Immature natural killer cell (primary cell): Measurements from ENCODE around the gene NINJ2. TPM values are rescaled to one million over a fixed set of nuclear protein-coding genes. Genes with fewer than 3 reads are reported as not detected.

Experiments
- DNase-seq, 3 donors: peaks; one replicate each; pipeline ENCODE4 v3.0.0; 2022; ENCODE audit warnings: mixed read lengths in 1 of 3
- H3K27ac Mint-ChIP-seq, 6 donors: one replicate each; pipeline ENCODE4 v1.8.0; 2020; ENCODE audit warnings: mixed read lengths in 6 of 6, mild to moderate bottlenecking in 5 of 6, inconsistent platforms in 4 of 6, moderate library complexity in 3 of 6
- H3K27me3 Mint-ChIP-seq, 3 donors: one replicate each; pipeline ENCODE4 v1.8.0; 2020 to 2021; ENCODE audit warnings: low read depth in 3 of 3, mild to moderate bottlenecking in 3 of 3, mixed read lengths in 3 of 3, moderate library complexity in 3 of 3, inconsistent platforms in 1 of 3
- H3K36me3 Mint-ChIP-seq, 3 donors: one replicate each; pipeline ENCODE4 v1.8.0; 2020; ENCODE audit warnings: mixed read lengths in 3 of 3, inconsistent platforms in 2 of 3, mild to moderate bottlenecking in 2 of 3
- H3K4me1 Mint-ChIP-seq, 2 donors: one replicate each; pipeline ENCODE4 v1.8.0; 2020; ENCODE audit warnings: inconsistent platforms in 2 of 2, mild to moderate bottlenecking in 2 of 2, mixed read lengths in 2 of 2, moderate library complexity in 1 of 2
- H3K4me3 Mint-ChIP-seq, 5 donors: one replicate each; pipeline ENCODE4 v1.8.0; 2020; ENCODE audit warnings: mild to moderate bottlenecking in 5 of 5, mixed read lengths in 5 of 5, inconsistent platforms in 3 of 5, moderate library complexity in 3 of 5
- H3K9me3 Mint-ChIP-seq, 6 donors: one replicate each; pipeline ENCODE4 v1.8.0; 2020; ENCODE audit warnings: mild to moderate bottlenecking in 6 of 6, mixed read lengths in 6 of 6, inconsistent platforms in 4 of 6, moderate library complexity in 3 of 6
- polyA plus RNA-seq, 3 donors: library from polyadenylated mRNA; unstranded; fragments of 300-500 nt; fragmentation: Illumina TruSeq; gene quantifications; one replicate each; pipeline ENCODE4 v1.2.3, GENCODE V29; 2021

Gene NINJ2
- polyA plus RNA-seq, 3 donors from 2014 or later, result 18.2 to 42.3 (median 25.7) TPM

DNA sequence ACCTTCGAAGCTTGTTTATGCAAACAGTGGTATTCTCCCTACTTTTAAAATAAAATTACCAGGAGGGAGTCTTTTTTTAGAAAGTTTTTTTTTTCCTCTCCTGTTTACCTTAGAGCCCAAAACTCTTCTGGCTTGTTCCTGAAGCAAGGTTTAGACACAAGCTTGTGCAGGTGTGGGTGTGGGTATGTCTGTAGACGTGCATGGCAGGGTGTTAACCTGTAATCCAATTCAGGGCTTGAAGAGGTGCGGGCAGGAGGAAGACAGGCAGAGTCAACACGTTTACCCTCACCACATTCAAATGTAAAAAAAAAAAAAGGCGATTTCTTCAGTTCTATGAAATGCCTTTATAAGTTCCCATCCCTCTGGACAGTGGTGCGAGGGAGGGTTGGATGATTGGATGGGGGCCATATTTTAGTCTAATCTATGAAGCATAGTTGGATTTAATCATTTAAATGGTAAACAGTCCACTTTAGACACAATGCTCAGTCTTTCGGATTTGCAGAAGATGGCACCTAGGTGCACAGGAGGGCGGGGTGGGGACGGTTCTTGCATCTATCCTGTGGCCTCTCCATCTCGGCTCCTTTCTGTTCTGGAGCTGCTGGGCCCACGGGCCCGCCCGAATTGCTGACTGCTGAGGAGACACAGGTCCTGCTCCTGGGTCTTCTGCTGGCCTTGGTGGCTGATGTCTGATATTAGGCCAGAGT, 982 bp upstream of the NINJ2 start:
- H3K4me1 Mint-ChIP-seq, result peaks cover 16 to 17% of the 10 kb centered on the region in 2 donors
- no peak overlapping the region for H3K4me3 Mint-ChIP-seq
- no peak for DNase-seq
- H3K27me3 Mint-ChIP-seq, result peaks cover 2 to 9% (median 3%) of the 10 kb centered on the region in 3 donors
- no peaks in the 10 kb centered on the region for H3K9me3 Mint-ChIP-seq
- H3K36me3 Mint-ChIP-seq, result no peaks in the 10 kb centered on the region
- peak overlapping the region in 1 of 6 donors; percentile 40 for H3K27ac Mint-ChIP-seq

DNA sequence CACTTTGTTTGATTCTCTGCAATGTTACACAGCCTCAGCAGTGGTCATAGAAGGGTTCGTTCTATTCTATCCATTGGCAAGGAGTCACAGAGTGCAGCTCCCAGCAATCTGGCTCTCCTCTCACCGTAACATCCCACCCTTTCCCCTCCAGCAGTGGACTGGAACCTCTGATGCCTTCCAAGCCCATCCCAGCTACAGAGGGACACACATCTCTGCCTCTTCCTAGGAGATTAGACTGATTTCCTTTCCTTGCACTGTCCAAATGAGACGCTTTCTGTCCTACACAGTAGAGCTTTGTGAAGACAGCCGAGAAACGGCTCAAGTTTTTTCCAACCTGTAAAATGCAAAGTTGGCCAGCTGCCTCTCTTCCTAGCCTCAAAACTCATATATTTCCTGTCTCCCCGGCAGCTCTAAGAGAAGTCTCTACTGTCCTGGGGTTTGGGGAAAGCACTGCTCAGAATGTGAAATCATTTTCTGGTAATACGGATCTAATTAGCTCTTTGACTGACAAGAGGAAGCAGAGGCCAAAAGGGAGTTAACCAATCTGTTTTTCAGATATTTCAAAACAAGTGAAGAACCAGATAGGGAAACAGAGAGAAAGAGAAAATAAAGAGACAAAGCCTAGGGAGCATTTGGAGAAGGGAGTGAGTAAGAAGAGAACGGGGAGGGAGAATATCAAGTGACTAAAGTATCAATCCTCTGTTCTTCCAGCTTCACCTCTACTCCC, 516 bp downstream of the NINJ2 start:
- H3K36me3 Mint-ChIP-seq, result no peaks in the 10 kb centered on the region
- DNase-seq, result no peak
- H3K27me3 Mint-ChIP-seq, result peaks cover 0 to 9% (median 3%) of the 10 kb centered on the region in 3 donors
- H3K9me3 Mint-ChIP-seq, result no peaks in the 10 kb centered on the region
- H3K4me3 Mint-ChIP-seq, result no peak overlapping the region
- H3K4me1 Mint-ChIP-seq, result peaks cover 11 to 12% of the 10 kb centered on the region in 2 donors
- H3K27ac Mint-ChIP-seq, result peak overlapping the region in 1 of 6 donors; percentile 24

DNA sequence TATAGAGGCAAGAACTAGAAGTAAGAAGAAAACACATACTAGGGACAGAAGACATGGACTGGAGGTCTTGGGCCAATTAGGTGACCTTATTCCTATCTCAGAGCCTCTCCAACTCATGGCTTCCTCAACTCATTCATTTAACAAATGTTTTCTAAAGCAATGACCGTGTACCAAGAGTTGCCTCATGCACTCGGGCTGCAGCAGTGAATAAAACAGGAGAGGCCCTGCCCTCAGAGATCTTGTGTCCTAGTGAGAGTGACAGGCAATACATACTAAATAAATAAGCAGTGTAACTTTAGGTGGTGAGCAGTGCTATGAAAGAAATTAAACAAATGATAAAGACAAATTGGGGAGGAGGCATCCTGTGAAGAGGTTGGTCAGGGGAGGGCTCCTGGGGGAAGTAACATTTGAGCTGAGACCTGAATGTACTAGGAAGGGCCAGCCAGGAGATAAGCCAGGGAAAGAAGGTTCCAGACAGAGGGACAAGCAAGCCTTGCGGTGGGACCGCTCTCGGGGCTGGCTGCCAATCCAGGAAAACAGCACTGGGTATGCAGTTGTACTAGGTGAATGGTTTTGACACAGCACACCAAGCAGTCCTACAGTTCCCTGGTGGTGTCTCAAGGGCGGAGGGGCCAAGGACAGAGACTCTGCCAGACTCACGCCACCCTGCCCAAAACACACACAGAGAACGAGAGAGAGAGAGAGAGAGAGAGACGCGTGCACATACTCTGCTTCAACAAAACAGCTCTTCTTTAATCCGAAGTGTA, 1.3 kb downstream of the NINJ2 start:
- H3K4me3 Mint-ChIP-seq, result no peak overlapping the region
- no peaks in the 10 kb centered on the region for H3K9me3 Mint-ChIP-seq
- no peaks in the 10 kb centered on the region for H3K36me3 Mint-ChIP-seq
- H3K27ac Mint-ChIP-seq, result no peak overlapping the region
- DNase-seq, result no peak
- H3K27me3 Mint-ChIP-seq, result peaks cover 0 to 6% (median 3%) of the 10 kb centered on the region in 3 donors
- peaks cover 3 to 4% of the 10 kb centered on the region in 2 donors for H3K4me1 Mint-ChIP-seq

DNA sequence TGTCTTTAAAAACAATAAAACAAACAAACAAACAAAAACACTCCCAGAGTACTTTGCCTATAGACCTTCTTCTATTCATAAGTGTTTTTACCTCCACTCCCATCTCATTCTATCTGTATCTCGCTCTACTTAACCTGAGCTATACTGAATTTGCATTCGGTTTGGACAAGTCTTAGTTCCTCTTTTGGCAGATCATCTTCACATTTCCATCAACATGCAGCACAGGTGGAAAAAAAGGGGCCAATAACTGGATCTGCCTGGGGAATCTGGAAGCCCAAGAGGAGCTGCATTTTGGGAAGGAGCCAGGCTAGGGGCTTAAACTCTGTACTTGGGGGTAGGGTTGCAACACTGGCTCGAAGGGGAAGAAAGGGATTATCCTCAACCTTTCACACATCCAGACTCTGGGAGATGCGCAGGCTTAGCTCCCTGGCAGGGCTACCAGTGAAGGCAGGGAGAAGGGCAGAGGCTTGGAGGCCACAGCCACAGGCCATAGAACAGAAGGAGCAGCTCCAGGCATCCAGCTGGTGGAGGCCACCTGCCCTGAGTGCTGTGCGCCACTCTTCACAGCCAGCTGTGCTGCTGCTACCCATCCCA, 4.1 kb downstream of the NINJ2 start:
- Mint-ChIP-seq H3K36me3 (no peaks in the 10 kb centered on the region), H3K4me1 (no peaks in the 10 kb centered on the region), H3K27me3 (peaks cover 2 to 3% (median 3%) of the 10 kb centered on the region in 3 donors), H3K27ac (no peak overlapping the region), H3K4me3 (no peak overlapping the region), H3K9me3 (no peaks in the 10 kb centered on the region)
- DNase-seq, result no peak

DNA sequence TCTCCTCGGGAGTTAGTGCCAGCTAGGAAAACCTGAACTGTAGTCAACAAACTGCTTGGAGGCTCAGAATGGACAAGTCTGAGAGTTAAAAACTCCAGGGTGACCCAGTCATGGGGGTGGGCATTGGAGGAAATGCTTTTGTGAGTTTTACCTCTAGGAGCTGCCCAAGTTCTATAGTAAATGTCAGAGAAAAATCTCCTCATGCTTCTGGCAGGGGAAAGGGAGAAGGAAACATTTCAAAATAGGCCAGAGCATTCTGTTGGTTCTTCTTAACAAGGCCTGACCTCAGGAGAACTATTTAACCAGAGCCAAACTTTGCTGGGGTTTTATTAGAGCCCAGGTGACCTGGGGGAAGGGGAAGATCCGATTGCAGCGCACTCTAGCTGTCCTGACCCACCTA, 12.3 kb downstream of the NINJ2 start:
- H3K9me3 Mint-ChIP-seq, result no peaks in the 10 kb centered on the region
- H3K27ac Mint-ChIP-seq, result peak overlapping the region in 1 of 6 donors; percentile 47
- peaks cover 0 to 3% of the 10 kb centered on the region in 2 donors for H3K4me1 Mint-ChIP-seq
- peaks cover 0 to 4% (median 2%) of the 10 kb centered on the region in 3 donors for H3K27me3 Mint-ChIP-seq
- no peak for DNase-seq
- H3K4me3 Mint-ChIP-seq, result no peak overlapping the region
- peaks cover 0 to 4% (median 3%) of the 10 kb centered on the region in 3 donors for H3K36me3 Mint-ChIP-seq

DNA sequence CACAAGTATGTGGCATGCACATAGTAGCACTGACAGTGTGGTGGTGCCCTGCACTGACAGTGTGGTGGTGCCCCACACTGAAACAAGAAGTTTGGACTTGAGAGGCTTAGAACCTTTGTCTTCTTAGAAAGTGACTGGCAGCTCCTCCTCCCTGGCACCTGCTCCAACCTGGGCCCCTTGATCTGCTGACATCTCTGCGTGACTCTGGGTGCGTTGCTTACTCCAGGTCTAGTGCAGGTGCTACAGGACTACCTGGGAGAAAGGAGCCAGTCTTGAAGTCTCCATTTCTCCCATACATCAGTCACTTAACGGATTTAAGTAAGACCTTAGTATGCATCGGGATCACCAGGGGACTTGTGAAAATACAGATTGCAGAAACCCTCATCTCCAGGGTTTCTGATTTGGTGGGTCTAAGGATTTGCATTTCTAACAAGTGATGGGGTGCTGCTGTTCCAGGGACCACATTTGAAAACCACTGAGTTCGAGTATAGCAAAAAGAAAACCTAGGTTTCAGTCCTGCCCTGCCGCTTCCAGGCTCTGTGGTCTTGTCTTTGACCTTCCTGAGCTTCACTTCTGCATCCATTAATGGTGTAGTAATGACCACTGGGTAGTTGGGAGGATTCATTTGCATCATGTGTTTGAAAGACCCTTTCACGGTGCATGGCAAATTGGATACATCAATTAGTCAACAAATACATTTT, 15.7 kb downstream of the NINJ2 start:
- Mint-ChIP-seq H3K4me1 (peaks cover 19 to 28% of the 10 kb centered on the region in 2 donors), H3K4me3 (no peak overlapping the region), H3K27me3 (peaks cover 8 to 12% (median 9%) of the 10 kb centered on the region in 3 donors), H3K27ac (peak overlapping the region in 3 of 6 donors; percentile 36 to 74 (median 71)), H3K36me3 (peaks cover 0 to 7% (median 4%) of the 10 kb centered on the region in 3 donors), H3K9me3 (no peaks in the 10 kb centered on the region)
- no peak for DNase-seq

DNA sequence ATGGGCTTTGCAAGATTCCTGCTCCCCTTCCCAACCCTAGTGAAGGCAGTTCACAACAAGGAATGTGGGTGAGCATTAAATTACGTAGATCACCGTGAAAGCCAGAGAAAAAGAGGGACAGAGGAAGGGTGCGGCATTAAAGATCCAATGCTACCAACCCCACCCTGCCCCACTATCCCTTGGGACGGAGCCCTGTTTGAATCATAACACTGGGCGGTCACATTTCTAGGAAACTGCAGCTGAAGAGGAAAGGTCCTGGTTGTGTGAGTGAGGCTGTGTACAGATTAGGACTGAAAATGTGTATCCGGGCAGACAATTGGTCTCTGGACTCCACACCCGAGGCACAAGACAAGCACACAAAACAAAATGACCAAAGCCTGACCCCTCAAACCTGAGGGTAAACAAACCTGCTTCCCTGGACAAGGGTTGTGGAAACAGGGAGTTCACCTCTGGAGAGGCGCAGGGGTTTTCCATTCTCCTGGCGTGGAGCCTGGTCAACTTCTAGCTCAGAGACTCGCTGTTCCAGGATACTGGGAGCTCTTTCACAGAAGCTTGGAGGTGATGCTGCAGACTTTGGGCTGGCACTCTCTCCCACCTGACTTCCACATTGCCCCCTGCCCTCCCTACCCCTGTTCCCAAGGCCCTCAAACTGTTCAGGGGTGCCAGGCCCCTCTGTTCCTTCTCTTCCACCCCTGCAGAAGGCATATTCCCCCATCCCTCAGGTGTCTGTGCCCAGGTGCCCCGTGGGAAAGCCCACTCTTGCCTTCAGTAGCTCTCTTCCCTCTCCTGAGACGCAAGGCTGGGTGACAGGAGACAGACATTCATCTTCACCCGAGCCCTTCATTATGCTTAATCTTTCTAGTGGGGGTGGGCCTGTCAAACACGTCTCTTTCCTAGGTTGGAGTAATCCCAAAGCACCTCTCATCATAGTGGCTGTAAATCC, 16.5 kb downstream of the NINJ2 start:
- DNase-seq, result no peak
- Mint-ChIP-seq H3K36me3 (peaks cover 0 to 7% (median 4%) of the 10 kb centered on the region in 3 donors), H3K9me3 (no peaks in the 10 kb centered on the region), H3K4me1 (peaks cover 26 to 36% of the 10 kb centered on the region in 2 donors), H3K4me3 (no peak overlapping the region), H3K27me3 (peaks cover 7 to 19% (median 17%) of the 10 kb centered on the region in 3 donors), H3K27ac (peak overlapping the region in 5 of 6 donors; percentile 4 to 74 (median 48))

DNA sequence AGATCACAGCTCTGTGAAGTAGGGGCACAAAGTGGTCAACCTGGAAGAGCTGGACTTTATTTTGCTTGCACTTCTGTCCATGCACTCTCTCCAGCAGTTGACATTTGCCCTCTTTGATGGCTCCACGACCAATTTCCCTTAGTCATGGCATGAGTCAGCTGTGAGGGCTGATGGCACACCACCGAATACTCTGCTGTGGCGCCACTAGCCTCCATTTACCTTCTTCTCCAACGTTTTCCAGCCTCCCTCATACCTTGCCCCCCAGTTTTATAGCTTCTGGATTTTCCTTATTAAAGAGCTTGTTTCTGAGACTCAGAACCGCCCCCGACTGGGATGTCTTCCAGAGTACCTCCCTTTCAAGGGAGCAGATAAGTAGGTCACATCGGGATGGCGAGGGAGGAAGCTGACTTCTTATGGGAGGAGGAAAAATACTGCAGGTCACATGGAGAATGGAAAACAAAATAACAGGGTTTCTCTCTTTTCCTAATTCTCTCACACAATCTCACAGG, 17.6 kb downstream of the NINJ2 start:
- Mint-ChIP-seq H3K9me3 (no peaks in the 10 kb centered on the region), H3K27me3 (peaks cover 7 to 21% (median 21%) of the 10 kb centered on the region in 3 donors), H3K36me3 (peaks cover 0 to 7% (median 4%) of the 10 kb centered on the region in 3 donors), H3K27ac (peak overlapping the region in 5 of 6 donors; percentile 40 to 97 (median 67)), H3K4me3 (no peak overlapping the region), H3K4me1 (peaks cover 24 to 36% of the 10 kb centered on the region in 2 donors)
- DNase-seq, result no peak

DNA sequence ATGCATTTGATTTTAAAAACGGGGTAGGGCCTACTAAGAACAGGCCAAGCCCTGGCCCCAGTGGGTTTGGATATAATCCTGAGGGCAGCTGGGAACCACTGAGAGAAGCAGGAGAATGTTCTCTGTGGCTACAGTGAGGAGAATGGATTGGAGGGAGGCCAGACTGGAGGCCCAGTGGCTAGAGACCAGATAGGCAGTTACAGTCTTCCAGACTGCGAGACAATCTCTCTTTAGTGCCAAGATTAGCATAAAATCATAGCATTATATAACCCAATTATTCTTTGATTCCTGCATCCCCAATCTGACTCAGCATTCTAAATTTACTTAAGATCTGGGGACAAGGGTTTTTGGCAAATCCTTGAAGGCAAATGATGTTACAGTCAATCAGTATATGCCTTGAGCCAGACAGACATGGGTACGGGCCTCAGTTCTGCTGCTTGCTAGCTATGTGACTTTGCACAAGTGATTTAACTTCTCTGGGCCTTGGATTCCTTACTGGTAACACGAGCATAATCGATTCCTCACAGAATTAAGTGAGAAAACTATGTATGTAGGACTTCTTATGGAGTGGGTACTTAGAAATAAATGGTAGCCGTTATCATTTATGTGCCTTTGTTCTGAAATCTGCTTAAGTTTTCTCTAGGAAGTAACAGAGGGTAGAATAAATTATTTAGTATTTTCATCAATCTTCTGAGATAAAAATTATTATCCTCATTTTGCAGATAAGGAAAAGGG, 18.3 kb downstream of the NINJ2 start:
- peaks cover 7 to 21% (median 21%) of the 10 kb centered on the region in 3 donors for H3K27me3 Mint-ChIP-seq
- H3K36me3 Mint-ChIP-seq, result peaks cover 0 to 7% (median 4%) of the 10 kb centered on the region in 3 donors
- H3K27ac Mint-ChIP-seq, result peak overlapping the region in 5 of 6 donors; percentile 44 to 97 (median 96)
- H3K4me1 Mint-ChIP-seq, result peaks cover 27 to 36% of the 10 kb centered on the region in 2 donors
- peak overlapping the region in 3 of 5 donors; percentile 26 to 96 (median 35) for H3K4me3 Mint-ChIP-seq
- no peaks in the 10 kb centered on the region for H3K9me3 Mint-ChIP-seq
- DNase-seq, result no peak

DNA sequence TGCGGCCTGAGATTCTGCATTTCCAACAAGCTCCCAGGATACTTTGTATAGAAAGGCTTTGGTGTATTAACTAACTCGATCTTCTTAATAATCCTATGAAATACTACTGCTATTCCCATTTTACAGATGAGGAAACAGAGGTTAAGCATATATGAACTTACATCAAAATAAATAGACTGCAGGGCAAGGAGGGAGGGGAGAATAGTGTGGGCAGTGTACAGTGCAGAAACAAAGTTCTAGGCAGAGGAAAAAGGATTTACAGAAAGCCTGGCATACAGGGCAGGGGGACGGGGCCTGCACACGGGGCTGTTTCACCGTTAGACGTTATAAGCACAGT, 19.0 kb downstream of the NINJ2 start:
- no peak for DNase-seq
- Mint-ChIP-seq H3K9me3 (no peaks in the 10 kb centered on the region), H3K27me3 (peaks cover 7 to 23% (median 21%) of the 10 kb centered on the region in 3 donors), H3K4me3 (peak overlapping the region; percentile 90 to 97 (median 95)), H3K36me3 (peaks cover 0 to 7% (median 4%) of the 10 kb centered on the region in 3 donors), H3K4me1 (peaks cover 27 to 40% of the 10 kb centered on the region in 2 donors), H3K27ac (peak overlapping the region; percentile 96 to 99 (median 96))

DNA sequence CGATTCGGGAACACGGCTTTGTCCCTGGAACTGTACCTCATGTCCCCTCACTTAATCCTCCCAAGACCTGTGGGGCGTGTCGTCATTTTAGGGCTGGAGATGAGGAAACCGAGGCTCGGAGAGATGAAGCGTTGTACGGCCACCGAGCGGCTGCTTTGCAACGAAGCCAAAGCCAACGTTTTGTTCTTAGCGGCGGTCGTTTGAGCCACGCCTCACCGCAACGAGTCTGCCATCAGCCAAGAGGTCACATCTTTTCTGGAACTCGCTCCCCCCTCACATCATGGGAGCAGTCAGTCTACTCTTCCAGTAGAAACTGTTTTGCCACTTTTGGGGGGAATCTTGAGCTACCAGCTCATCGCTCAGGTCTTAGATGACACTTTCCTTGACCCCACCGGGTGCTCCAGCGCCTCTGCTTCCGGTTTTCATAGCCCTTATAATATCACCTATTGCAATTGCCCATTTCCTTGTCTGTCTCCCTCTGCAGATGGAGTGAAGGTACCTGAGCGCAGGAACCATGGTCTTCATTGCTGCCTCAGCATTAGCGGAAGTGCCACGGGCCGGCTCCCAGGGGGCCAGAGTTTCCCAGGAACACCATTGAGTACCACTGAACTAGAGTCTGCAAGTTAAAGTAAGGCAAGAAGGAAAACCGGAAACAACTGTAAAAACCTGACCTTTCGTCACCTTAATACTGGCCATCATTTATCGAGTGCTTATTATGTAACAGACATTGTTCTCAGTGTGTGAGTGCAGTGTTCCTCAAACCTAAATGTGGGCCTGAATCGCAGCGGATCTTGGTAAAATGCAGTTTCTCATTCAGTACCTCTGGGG, 19.6 kb downstream of the NINJ2 start:
- Mint-ChIP-seq H3K27ac (peak overlapping the region; percentile 96 to 99 (median 96)), H3K27me3 (peaks cover 7 to 23% (median 21%) of the 10 kb centered on the region in 3 donors), H3K9me3 (no peaks in the 10 kb centered on the region), H3K4me1 (peaks cover 30 to 46% of the 10 kb centered on the region in 2 donors), H3K4me3 (peak overlapping the region; percentile 90 to 97 (median 95)), H3K36me3 (peaks cover 0 to 7% (median 2%) of the 10 kb centered on the region in 3 donors)
- DNase-seq, result peak in 1 of 3 donors; percentile 52
